Measurements from ENCODE around the gene RAP2B. TPM values are rescaled to one million over a fixed set of nuclear protein-coding genes. Genes with fewer than 3 reads are reported as not detected.
A peak's percentile ranks its signal among the peaks of the same experiment; 100 is the strongest.

RAP2B gene
- total and polyA plus RNA-seq, 2 of the 13 experiments (the other 11 are each of a cell fraction or from before 2014, with no cell fraction given) = 6.4 to 7.1 TPM

DNA sequence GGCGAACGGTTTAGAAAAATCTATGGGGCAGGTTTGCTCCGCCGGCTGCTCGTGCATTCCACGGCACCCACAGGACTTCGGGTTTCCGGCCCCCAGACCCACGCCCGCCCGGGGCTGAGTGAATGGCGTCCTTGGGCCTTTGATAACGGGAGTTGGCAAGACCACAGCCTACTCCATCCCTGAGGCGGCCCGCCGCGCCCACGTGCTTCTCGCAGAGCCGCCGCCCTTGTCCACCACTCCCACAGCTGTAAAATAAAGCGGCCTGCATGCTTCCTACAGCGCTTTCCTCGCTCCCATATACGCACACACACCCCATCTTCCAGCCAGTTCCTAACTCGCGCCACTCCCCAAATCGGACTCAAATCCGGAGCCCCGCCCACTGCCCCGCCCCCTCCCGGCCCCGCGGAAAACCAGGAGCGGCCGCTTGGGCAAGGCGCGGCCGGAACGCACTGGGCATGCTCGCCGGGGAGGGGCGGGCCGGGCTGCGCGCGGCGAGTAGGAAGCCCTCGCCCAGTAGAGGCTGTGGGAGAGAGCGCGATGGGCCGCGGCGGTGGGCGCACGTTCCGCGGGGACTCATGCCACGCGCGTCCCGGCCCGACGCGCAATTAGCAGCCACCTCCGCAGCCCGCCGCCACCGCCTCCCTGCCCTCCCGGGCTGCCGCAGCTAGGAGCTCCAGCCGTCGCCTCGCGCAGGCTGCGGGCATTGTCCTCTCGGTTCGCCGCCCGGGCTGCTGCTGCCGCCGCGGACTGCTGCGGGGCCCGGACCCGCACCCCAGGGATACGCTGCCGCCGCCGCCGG, at the start of gene RAP2B (continued):
- TF ChIP-seq, protein P1, sequence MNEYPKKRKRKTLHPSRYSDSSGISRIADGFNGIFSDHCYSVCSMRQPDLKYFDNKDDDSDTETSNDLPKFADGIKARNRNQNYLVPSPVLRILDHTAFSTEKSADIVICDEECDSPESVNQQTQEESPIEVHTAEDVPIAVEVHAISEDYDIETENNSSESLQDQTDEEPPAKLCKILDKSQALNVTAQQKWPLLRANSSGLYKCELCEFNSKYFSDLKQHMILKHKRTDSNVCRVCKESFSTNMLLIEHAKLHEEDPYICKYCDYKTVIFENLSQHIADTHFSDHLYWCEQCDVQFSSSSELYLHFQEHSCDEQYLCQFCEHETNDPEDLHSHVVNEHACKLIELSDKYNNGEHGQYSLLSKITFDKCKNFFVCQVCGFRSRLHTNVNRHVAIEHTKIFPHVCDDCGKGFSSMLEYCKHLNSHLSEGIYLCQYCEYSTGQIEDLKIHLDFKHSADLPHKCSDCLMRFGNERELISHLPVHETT (CRISPR knock-in tag; conservative IDR thresholded peaks at IDR 0.05) = peak; percentile 49; the same call in 1 of the 2 replicates
- TF ChIP-seq MTA3 (CRISPR knock-in tag; IDR thresholded peaks at IDR 0.05) = no peak
- no peak for TF ChIP-seq ZFP62 (CRISPR knock-in tag; IDR thresholded peaks at IDR 0.05)
- no peak for TF ChIP-seq ZNF567 (CRISPR knock-in tag; IDR thresholded peaks at IDR 0.05; ENCODE audit: borderline replicate concordance)
- peak; percentile 44; the same call in 1 of the 2 replicates for TF ChIP-seq JUND (CRISPR knock-in tag; IDR thresholded peaks at IDR 0.05)
- TF ChIP-seq, protein P2, sequence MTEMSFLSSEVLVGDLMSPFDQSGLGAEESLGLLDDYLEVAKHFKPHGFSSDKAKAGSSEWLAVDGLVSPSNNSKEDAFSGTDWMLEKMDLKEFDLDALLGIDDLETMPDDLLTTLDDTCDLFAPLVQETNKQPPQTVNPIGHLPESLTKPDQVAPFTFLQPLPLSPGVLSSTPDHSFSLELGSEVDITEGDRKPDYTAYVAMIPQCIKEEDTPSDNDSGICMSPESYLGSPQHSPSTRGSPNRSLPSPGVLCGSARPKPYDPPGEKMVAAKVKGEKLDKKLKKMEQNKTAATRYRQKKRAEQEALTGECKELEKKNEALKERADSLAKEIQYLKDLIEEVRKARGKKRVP (CRISPR knock-in tag; IDR thresholded peaks at IDR 0.05) = peak in 1 of 2 experiments; percentile 69; a peak in 2 of 4 replicates
- TF ChIP-seq, protein P3, sequence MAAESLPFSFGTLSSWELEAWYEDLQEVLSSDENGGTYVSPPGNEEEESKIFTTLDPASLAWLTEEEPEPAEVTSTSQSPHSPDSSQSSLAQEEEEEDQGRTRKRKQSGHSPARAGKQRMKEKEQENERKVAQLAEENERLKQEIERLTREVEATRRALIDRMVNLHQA (CRISPR knock-in tag; IDR thresholded peaks at IDR 0.05) = no peak
- no peak for TF ChIP-seq PITX1 (CRISPR knock-in tag; IDR thresholded peaks at IDR 0.05)
- TF ChIP-seq XRCC5 (optimal IDR thresholded peaks at IDR 0.05; ENCODE audit: low read length) = peak; percentile 28
- TF ChIP-seq ZNF761 (CRISPR knock-in tag; conservative IDR thresholded peaks at IDR 0.05) = peak; percentile 73; the same call in 1 of the 2 replicates
- no peak for TF ChIP-seq FOXJ3 (CRISPR knock-in tag; IDR thresholded peaks at IDR 0.05; ENCODE audit: borderline replicate concordance)
- TF ChIP-seq TAF1 (CRISPR knock-in tag; IDR thresholded peaks at IDR 0.05) = peak; percentile 91
- no peak for TF ChIP-seq ZFAT (CRISPR knock-in tag; conservative IDR thresholded peaks at IDR 0.05)
- TF ChIP-seq SAFB2 (CRISPR knock-in tag; IDR thresholded peaks at IDR 0.05; ENCODE audit: borderline replicate concordance, low read depth) = 0 out of 2 replicates have a peak, but pooled peaks have one; percentile 75
- TF ChIP-seq JUNB (CRISPR knock-in tag; IDR thresholded peaks at IDR 0.05; ENCODE audit: borderline replicate concordance) = 0 out of 2 replicates have a peak, but pooled peaks have one; percentile 64
- TF ChIP-seq, protein P4, sequence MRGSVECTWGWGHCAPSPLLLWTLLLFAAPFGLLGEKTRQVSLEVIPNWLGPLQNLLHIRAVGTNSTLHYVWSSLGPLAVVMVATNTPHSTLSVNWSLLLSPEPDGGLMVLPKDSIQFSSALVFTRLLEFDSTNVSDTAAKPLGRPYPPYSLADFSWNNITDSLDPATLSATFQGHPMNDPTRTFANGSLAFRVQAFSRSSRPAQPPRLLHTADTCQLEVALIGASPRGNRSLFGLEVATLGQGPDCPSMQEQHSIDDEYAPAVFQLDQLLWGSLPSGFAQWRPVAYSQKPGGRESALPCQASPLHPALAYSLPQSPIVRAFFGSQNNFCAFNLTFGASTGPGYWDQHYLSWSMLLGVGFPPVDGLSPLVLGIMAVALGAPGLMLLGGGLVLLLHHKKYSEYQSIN (CRISPR knock-in tag; IDR thresholded peaks at IDR 0.05; ENCODE audit: borderline replicate concordance) = no peak
- no peak for TF ChIP-seq KLF11 (CRISPR knock-in tag; IDR thresholded peaks at IDR 0.05)
- TF ChIP-seq HOXD1 (CRISPR knock-in tag; IDR thresholded peaks at IDR 0.05) = no peak
- peak; percentile 49; the same call in 1 of the 2 replicates for TF ChIP-seq ZNF230 (CRISPR knock-in tag; IDR thresholded peaks at IDR 0.05)
- no peak for TF ChIP-seq ZKSCAN1 (IDR thresholded peaks at IDR 0.05; ENCODE audit: low read length)
- TF ChIP-seq HOMEZ (CRISPR knock-in tag; IDR thresholded peaks at IDR 0.05; ENCODE audit: low read depth) = no peak
- TF ChIP-seq ZNF282 (IDR thresholded peaks at IDR 0.05; ENCODE audit: partially characterized antibody) = no peak
